Cardiac fibroblast (primary cell): ENCODE measurements around the gene ARRDC1.

Experiments
- DNase-seq, 2 donors: peaks; one replicate each; pipeline versions ENCODE4 v3.0.0 to v3.0.0-alpha.2; 2010; ENCODE audit warnings: low read depth in 2 of 2
- H3K4me3 ChIP-seq, 2 donors: replicated peaks in 1 of 2; 1 replicate in 1 of 2; 2 replicates in 1 of 2; pipeline ENCODE4 v1.5.1; 2011; ENCODE audit warnings: low read depth in 2 of 2, low read length in 2 of 2, mild to moderate bottlenecking in 2 of 2, moderate library complexity in 1 of 2
- CTCF ChIP-seq: IDR thresholded peaks from one replicate; pipeline ENCODE4 v1.5.1; 2011; ENCODE audit warnings: low read depth, mild to moderate bottlenecking, low read length, inconsistent platforms

ARRDC1 gene

GRCh38 chr9:137580209-137580953 is 25.1 kb upstream of the ARRDC1 start:
- H3K4me3 ChIP-seq, result no peak overlapping the region
- DNase-seq, result no peak
- no peak for TF ChIP-seq CTCF

- TF ChIP-seq CTCF, result no peak
- no peak for DNase-seq
- H3K4me3 ChIP-seq, result no peak overlapping the region
These were observed 24.5 kb upstream of the ARRDC1 start for GRCh38 chr9:137580954-137581322.

DNA sequence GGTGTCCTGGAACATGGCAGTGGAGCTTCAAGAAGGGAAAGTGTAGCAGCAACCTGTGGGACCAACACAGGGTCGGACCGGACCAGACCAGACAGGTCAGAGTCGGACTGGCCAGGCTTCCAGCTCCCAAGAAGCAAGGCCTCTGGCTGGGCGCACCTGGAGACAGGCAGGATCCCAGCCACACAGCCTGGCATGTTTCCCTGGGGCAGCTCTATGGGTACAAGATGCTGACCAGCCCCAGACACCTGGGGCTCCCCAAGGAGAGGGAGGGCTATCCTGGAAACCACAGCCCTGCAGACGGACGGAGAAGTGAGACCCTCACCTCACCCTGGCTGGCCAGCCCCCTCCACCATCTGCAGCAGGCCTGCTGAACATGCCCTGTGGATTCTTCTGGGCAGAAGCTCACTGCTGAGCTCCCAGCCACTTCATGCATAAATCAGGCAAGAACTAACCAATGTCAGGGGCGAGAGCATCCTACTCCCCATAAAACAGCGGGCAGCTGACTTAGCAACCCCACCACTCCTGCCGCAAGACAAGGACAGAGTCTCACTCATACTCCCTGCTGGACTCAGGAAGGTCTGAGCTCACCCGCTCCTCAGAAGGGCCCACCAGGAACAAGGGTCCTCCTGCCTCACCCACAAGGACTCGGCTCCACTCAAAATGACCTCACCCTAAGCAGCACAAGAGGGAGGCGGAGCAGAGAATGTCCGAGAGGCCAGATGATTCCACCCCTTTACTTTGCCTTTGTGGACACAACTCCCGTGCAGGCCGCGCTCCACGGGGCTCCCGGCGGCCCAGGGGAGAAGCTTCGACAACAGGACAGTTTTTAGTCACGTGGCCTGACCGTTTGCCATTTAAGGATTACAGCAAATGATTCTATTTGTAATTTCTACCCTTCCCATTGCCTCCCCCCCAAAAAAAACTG is 23.9 kb upstream of the ARRDC1 start:
- no peak for TF ChIP-seq CTCF
- H3K4me3 ChIP-seq, result no peak overlapping the region
- no peak for DNase-seq

GRCh38 chr9:137582286-137582860 is 23.1 kb upstream of the ARRDC1 start:
- TF ChIP-seq CTCF, result peak; percentile 29
- DNase-seq, result peak; percentile 12 to 25
- no peak overlapping the region for H3K4me3 ChIP-seq

GRCh38 chr9:137583347-137583746 is 22.1 kb upstream of the ARRDC1 start:
- DNase-seq, result no peak
- no peak overlapping the region for H3K4me3 ChIP-seq
- TF ChIP-seq CTCF, result no peak

DNA sequence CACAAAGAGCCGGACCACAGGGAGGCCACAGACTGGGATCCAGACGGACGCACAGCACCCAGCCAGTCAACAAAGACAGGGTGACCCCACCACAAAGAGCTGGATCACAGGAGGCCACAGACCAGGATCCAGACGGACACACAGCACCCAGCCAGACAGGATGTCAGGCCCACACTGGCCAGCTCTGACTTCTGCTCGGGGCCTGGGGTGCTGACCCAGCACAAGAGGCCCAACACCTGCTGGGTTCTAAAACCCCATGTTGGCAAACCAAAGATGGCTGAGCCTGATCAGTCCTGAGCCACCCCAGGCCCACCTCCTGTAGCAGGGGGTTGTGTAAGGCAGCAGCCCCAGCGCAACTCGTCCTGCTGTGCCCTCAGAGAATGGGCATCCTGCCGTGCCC is 21.5 kb upstream of the ARRDC1 start:
- H3K4me3 ChIP-seq, result no peak overlapping the region
- no peak for DNase-seq
- no peak for TF ChIP-seq CTCF
